OCI-LY1 (cell line): ENCODE measurements around the gene DNM2.

Experiments
- H2AFZ ChIP-seq: fragments of 200-600 bp; sonication (generic), shearing (Covaris generic); 2 replicates; pipeline ENCODE4 v1.6.0; 2014; ENCODE audit warnings: antibody characterized with exemption, mild to moderate bottlenecking, low read length
- H3F3A ChIP-seq: fragments of 200-600 bp; sonication (generic), shearing (Covaris generic); 2 replicates; pipeline ENCODE4 v1.6.0; 2014; ENCODE audit warnings: mild to moderate bottlenecking, antibody characterized with exemption, low read length, moderate library complexity; ENCODE audit not compliant: insufficient read depth
- H3K27ac ChIP-seq: fragments of 200-600 bp; sonication (generic); 2 replicates; pipeline ENCODE4 v1.5.1; 2014; ENCODE audit warnings: low read length, mixed run types, mild to moderate bottlenecking, low read depth; ENCODE audit not compliant: poor library complexity, severe bottlenecking
- H3K27me3 ChIP-seq: fragments of 200-600 bp; sonication (generic); 2 replicates; pipeline ENCODE4 v1.6.0; 2014; ENCODE audit warnings: antibody characterized with exemption, mild to moderate bottlenecking, low read length, moderate library complexity; ENCODE audit not compliant: insufficient read depth
- H3K36me3 ChIP-seq: fragments of 200-600 bp; sonication (generic); 2 replicates; pipeline ENCODE4 v1.6.1; 2014; ENCODE audit warnings: mild to moderate bottlenecking, antibody characterized with exemption, low read length, moderate library complexity, mixed read lengths; ENCODE audit not compliant: insufficient read depth
- H3K4me1 ChIP-seq: fragments of 200-600 bp; sonication (generic); 2 replicates; pipeline ENCODE4 v1.5.1; 2014; ENCODE audit warnings: mild to moderate bottlenecking, low read length, moderate library complexity; ENCODE audit not compliant: insufficient read depth, severe bottlenecking
- H3K4me2 ChIP-seq: fragments of 200-600 bp; sonication (generic), shearing (Covaris generic); 2 replicates; pipeline ENCODE4 v1.6.1; 2014; ENCODE audit warnings: low read length
- H3K4me3 ChIP-seq: fragments of 200-600 bp; sonication (generic); 2 replicates; pipeline ENCODE4 v1.5.1; 2014; ENCODE audit warnings: low read length, low read depth, mild to moderate bottlenecking, mixed read lengths; ENCODE audit not compliant: poor library complexity, severe bottlenecking
- H3K79me2 ChIP-seq: fragments of 200-600 bp; shearing (Covaris generic); 2 replicates; pipeline ENCODE4 v1.6.1; 2016; ENCODE audit warnings: mixed run types, low read length, mixed read lengths; ENCODE audit not compliant: insufficient read depth
- H3K9ac ChIP-seq: fragments of 200-600 bp; sonication (generic), shearing (Covaris generic); 2 replicates; pipeline ENCODE4 v1.6.1; 2014; ENCODE audit warnings: mild to moderate bottlenecking, low read length, mixed read lengths
- H3K9me2 ChIP-seq: fragments of 200-600 bp; sonication (generic), shearing (Covaris generic); 2 replicates; pipeline ENCODE4 v1.6.1; 2014; ENCODE audit warnings: low read depth, mild to moderate bottlenecking, low read length, mixed read lengths
- H3K9me3 ChIP-seq: fragments of 200-600 bp; shearing (Covaris generic); 2 replicates; pipeline ENCODE4 v1.6.1; 2014; ENCODE audit warnings: low read length, mixed read lengths
- H4K20me1 ChIP-seq: fragments of 200-600 bp; sonication (generic), shearing (Covaris generic); 2 replicates; pipeline ENCODE4 v1.6.0; 2016; ENCODE audit warnings: mild to moderate bottlenecking, low read length; ENCODE audit not compliant: insufficient read depth
- CTCF ChIP-seq: fragments of 200-600 bp; sonication (generic), shearing (Covaris generic); IDR thresholded peaks from 2 replicates; pipeline ENCODE4 v1.5.1; 2017; ENCODE audit warnings: mild to moderate bottlenecking, antibody characterized with exemption, low read length, moderate library complexity, mixed read lengths
- EZH2 ChIP-seq: fragments of 200-600 bp; sonication (generic), shearing (Covaris generic); IDR thresholded peaks from 2 replicates; pipeline ENCODE4 v1.8.0; 2017; ENCODE audit warnings: borderline replicate concordance, mixed run types, mild to moderate bottlenecking, antibody characterized with exemption, low read length, moderate library complexity, mixed read lengths

The DNM2 gene

GRCh38 chr19:10735741-10736140 is 17.9 kb downstream of the DNM2 start:
- H3K36me3 ChIP-seq, result peaks cover 35% of the 10 kb centered on the region

GRCh38 chr19:10736189-10736588 is 18.3 kb downstream of the DNM2 start:
- Histone ChIP-seq H3K4me2 (no peak overlapping the region), H3K9me3 (peaks cover 7% of the 10 kb centered on the region), H3F3A (no peaks in the 10 kb centered on the region), H3K27me3 (no peaks in the 10 kb centered on the region), H3K9me2 (no peaks in the 10 kb centered on the region), H3K27ac (no peak overlapping the region), H3K4me3 (no peak overlapping the region), H2AFZ (no peak overlapping the region), H3K9ac (no peak overlapping the region), H3K36me3 (peaks cover 35% of the 10 kb centered on the region), H3K79me2 (peaks cover 66% of the 10 kb centered on the region), H4K20me1 (no peaks in the 10 kb centered on the region), H3K4me1 (peaks cover 11% of the 10 kb centered on the region)
- TF ChIP-seq CTCF (no peak), EZH2 (no peak)

More at GRCh38 chr19:10735741-10736140, 17.9 kb downstream of the DNM2 start:
- Histone ChIP-seq H3K4me3 (no peak overlapping the region), H3K4me1 (peaks cover 15% of the 10 kb centered on the region), H2AFZ (no peak overlapping the region), H3K9me2 (no peaks in the 10 kb centered on the region), H4K20me1 (no peaks in the 10 kb centered on the region), H3K4me2 (no peak overlapping the region), H3F3A (no peaks in the 10 kb centered on the region), H3K9ac (no peak overlapping the region), H3K9me3 (peaks cover 7% of the 10 kb centered on the region), H3K27ac (no peak overlapping the region), H3K27me3 (no peaks in the 10 kb centered on the region), H3K79me2 (peaks cover 65% of the 10 kb centered on the region)
- no peak for TF ChIP-seq CTCF
- no peak for TF ChIP-seq EZH2

- Histone ChIP-seq H3K4me2 (no peak overlapping the region), H2AFZ (no peak overlapping the region), H3K27ac (no peak overlapping the region), H3K9me3 (peaks cover 7% of the 10 kb centered on the region), H3K4me1 (peaks cover 2% of the 10 kb centered on the region), H3K9me2 (no peaks in the 10 kb centered on the region), H3K36me3 (peaks cover 35% of the 10 kb centered on the region), H3F3A (no peaks in the 10 kb centered on the region), H3K79me2 (peaks cover 70% of the 10 kb centered on the region), H3K27me3 (no peaks in the 10 kb centered on the region), H4K20me1 (no peaks in the 10 kb centered on the region), H3K9ac (no peak overlapping the region), H3K4me3 (no peak overlapping the region)
- TF ChIP-seq CTCF, result no peak
- no peak for TF ChIP-seq EZH2
Observed at GRCh38 chr19:10736916-10737551, 19.2 kb downstream of the DNM2 start.
